GM23338 (cell line): ENCODE results near the gene DAAM2.

Source experiments
- POLR2AphosphoS5 ChIP-seq: IDR thresholded peaks from 2 replicates; pipeline ENCODE4 v1.6.1; 2016; ENCODE audit warnings: antibody characterized with exemption, low read depth
- TF ChIP-seq, protein P1 (sequence below), 2 experiments: fragments of 200-600 bp in 1 of 2; sonication (generic) in 1 of 2; conservative IDR thresholded peaks; 2 replicates each; pipeline versions ENCODE4 v1.5.1 to v1.6.1; 2016 to 2017; ENCODE audit warnings: antibody characterized with exemption in 2 of 2, low read depth in 2 of 2, mild to moderate bottlenecking in 2 of 2, moderate library complexity in 1 of 2

- TF ChIP-seq, protein P1, sequence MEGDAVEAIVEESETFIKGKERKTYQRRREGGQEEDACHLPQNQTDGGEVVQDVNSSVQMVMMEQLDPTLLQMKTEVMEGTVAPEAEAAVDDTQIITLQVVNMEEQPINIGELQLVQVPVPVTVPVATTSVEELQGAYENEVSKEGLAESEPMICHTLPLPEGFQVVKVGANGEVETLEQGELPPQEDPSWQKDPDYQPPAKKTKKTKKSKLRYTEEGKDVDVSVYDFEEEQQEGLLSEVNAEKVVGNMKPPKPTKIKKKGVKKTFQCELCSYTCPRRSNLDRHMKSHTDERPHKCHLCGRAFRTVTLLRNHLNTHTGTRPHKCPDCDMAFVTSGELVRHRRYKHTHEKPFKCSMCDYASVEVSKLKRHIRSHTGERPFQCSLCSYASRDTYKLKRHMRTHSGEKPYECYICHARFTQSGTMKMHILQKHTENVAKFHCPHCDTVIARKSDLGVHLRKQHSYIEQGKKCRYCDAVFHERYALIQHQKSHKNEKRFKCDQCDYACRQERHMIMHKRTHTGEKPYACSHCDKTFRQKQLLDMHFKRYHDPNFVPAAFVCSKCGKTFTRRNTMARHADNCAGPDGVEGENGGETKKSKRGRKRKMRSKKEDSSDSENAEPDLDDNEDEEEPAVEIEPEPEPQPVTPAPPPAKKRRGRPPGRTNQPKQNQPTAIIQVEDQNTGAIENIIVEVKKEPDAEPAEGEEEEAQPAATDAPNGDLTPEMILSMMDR (conservative IDR thresholded peaks at IDR 0.05; ENCODE audit: low read depth in 2 of 2): no peak
- no peak for TF ChIP-seq POLR2AphosphoS5
Measured at GRCh38 chr6:39830444-39830843, 38.3 kb downstream of the DAAM2 start.
